Stimulated activated CD4-positive, alpha-beta T cell treated with anti-CD3 and anti-CD28 coated beads, Interleukin-4, amount 100 ng/mL, for 24 hours (primary cell): Measurements from ENCODE around the gene ZNF821.
"Not testable (repeated sequence)": the region's sequence is repeated elsewhere in the genome, so short reads cannot be mapped to it uniquely, and the experiment has no call there.

ENCODE experiments used
- DNase-seq: peaks from one replicate; pipeline ENCODE4 v3.0.0-alpha.2; 2020

ZNF821 gene

DNA sequence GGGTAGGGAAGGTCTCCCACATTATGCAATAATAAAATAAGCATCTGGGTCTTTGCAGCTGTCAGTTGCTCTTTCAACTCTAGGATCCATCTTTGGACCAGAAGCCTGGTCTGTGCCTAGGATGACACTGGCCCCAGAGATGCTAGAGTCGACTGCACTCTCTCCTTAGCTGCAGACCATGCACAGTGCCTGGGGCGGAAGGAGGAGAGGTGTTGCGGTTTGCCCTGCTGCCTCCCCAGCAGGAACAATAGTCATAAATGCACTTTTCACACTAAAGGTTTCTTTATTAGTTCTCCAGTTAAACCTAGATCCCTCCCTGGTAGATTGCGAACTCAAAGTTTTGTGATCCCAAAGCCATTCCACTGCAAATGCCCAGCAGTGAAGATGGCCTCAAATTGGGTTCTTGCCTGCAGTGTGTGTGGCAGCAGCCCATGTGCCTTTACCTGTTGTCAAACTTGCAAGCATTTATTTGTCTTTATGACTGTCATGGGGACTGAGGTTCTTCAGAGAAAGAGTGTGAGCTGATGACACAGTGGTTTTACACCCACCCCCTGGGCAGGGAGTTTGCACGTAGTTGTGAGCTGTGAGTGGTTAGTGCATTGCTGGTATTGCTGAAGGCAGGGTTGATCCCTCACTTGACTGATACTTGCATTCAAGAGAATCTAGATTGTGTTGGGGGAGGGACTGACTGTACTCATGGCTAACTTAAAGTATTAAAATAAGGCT, 27.9 kb downstream of the ZNF821 start:
- DNase-seq, result peak; percentile 25

DNA sequence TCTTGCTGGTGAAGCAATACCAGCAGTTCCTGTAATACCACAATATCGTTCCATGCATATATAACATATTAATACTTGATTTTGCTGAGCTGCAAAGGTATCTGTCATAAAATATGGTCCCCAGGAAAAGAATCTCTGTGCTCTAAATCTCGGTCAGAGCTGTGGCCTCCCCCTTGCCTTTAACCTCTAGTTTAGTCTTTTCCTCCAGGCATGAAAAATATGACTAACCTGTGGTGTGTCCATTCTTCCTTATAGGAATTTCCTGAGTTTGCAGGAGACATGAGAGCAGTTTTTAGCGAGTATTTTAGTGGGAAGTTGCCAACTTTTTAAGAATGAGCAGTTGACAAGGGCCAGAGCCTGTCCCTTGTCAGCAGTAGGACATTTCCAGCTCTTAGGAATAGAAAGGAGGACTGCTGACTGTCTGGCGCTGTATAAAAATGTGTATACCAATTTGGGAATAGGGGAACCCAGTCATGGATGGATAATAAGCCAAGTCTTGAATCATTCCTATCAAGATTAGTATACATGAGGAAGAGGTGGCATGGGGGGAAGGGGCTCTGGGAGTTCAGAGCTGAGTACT, 29.5 kb downstream of the ZNF821 start:
- no peak for DNase-seq

DNA sequence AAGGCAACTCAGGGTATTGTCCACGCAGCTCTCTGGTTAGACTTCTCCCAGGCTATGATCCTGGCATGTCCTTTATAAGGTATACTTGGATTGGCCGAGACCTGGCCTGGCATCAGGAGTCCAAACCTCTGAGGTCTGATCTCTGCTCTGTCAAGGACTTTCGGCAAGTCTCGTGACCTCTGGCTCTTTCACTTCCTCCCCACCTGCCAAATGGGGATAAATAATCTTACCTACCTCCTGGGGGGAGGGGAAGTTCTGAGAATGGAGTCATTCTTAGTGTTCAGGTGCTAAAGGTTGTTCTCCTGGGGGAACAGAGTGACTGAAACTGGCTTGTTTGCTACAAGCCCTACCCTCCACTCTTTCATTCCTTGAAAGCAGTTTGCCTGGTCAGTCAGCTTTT, 30.6 kb downstream of the ZNF821 start:
- DNase-seq, result no peak

DNA sequence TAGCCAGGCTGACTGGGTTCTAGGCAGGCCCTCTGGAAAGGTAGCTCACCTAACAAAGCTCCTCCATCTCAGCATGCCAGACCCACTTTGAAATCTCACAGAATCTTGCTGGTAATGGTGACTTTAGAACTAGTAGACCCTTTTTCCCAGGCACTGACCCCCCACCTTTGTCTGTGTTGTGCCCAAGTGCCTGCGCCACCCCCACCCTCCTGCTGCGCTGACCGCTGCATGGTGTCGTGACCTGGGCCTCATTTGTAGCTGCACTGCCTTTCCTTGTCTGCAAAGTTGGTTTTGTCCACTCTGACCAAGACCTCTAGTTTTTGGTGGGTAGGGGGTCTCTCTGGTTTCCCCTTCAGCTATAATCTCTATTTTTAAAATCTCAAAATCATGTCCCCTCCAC, 31.4 kb downstream of the ZNF821 start:
- DNase-seq, result no peak

DNA sequence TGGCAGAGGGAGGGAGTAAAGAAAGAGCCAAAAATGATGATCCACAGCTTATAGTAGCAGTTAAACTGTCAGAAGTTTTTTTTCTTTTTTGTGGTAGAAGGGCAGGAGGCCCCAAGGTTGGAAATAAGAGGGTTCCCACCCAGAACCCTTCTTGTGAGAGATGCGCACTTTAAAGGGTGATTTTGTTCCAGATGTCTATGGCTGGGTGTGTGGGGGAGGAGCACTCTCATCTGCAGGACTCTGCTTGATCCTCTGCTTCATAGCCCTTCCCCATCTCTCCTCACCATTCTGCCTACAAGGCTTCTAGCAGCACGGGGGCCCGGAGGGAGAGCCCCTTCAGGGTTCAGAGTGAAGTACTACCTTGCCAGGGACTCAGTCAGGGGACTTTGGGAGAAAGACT, 31.8 kb downstream of the ZNF821 start:
- no peak for DNase-seq

DNA sequence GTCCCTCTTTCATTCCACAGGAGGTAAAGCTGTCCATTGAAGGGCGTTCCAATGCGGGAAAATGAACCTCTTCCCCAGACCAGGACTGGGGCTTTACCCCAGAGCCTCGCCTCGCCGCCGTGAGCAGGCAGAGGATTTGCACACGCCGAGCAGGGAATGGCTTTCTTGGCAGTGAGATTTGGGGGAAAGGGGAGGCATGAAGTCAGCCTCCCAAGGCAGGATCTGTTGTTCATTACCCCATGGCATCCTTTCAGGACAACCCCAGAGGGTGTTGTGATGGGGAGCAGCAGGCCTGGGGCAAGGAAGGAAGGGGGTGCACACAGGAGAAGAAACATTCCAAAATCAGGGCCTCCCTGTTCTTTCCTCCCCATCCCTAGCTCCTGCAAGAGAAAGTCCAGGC, 32.2 kb downstream of the ZNF821 start:
- no peak for DNase-seq

DNA sequence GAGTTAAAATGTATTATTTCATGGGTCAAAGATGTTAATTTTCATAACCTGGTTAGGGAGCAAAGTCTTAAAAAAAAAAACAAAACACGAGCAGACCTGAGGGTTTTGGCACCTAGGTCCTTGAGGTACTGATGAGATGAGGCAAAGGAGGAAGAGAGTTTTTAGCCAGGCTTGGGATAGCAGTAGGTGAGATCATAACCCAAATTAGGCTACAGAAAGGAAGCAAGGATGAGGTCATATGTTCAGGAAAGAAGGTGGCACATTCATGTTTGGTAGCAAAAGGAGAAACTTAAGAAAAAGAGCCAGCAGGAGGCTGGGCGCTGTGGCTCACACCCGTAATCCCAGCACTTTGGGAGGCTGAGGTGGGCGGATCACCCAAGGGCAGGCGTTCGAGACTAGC, 35.4 kb downstream of the ZNF821 start:
- DNase-seq, result no peak

DNA sequence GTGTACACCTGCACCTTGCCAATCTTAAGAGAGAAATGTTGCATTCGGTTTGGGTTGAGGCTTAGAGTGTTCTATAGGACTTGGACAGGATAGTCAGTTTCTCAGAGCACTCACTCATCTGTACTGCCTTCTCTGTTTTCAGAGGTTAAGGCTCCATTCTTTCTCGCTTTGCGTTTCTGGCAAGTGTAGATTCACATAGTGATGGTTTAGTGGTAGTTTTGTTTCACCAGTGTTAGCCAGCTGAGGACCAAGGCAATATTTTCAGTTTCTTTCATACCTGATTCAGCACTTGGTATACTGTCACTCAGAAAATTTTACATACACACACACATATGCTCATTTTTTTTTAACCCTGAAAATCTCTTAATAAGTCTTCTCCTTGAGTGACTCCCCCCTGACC, 36.9 kb downstream of the ZNF821 start:
- DNase-seq, result no peak

DNA sequence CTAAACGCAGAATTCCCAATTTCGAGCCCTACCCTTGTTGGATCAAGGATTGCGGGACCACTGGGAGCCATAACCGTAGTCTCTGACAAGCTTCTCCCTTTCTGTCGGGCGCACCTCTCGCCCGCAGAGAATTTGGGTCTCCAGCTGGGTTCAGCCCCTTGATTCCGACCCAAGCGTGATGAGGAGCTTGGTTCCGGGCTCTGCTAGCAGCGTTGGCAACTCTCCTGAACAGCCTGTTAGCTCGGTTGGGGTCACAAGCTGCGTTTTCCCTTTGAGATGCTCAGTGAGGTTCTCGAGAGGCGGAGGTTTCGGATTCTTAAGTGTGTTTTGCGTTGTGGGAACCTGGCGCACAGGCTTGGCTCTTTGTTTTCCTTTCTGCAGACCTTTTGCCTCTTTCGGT, 37.6 kb downstream of the ZNF821 start:
- peak; percentile 22 for DNase-seq

DNA sequence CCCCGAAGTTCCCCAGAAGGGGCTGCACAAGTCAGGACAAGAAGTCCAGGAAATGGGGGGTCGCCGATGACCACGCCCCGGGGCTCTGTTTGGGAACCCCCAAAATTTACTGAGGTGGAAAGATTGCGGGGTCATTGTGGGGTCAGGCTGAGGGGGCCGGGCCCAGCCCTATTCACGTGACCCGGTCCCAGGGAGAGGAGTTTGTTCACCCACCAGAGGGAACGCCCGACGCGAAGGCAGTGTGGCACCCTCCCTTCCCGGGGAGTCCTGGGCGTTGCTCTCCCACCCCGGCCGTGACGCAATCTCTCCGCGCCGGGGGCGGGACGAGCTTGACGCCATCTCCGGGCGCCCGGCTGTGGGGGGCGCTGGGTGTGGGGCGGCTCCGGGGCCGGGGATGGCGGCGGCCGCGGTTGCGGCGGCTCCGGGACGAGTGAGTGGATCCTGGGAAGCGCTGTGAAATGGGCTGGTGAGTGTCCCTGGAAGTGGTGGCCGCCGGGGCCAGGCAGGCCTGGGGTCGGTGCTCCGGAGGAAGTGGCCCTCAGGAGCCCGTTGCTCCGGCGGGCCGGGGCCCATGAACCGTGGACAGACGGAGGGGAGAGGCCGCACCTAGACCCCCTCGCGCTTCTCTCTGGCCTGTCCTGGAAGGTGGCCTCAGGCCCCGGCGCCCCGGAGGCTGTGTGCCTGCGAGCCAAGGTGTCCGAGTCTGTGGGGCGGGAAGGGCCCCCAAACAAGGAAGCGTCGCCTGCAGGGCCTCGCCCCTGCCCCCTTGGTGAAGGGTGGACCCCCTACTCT, 38.1 kb downstream of the ZNF821 start, which contains the start of gene ATXN1L:
ATXN1L (plus strand) TSS at position 338 of the 792 bp plus-strand sequence. CDS start 3,765 bp downstream, outside the sequence.
- DNase-seq, result peak; percentile 90

DNA sequence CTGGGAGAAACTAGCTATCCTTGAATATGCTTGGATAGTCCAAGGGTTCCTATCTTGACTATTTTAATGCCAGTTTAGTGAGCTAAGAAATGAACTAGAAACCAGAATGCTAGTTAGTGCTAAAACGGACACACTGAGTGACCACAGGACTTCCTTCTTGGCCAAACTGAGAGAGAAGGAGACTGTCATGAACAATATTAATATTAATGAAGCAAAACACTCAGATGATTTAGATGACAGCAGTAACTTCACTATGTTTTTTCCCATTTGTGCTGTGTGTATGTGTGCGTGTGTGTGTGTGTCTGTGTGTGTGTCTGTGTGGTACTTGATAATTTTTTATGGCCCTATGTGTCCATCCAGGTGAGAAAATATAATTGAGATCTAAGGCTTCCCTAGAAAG, 40.4 kb downstream of the ZNF821 start:
- no peak for DNase-seq

DNA sequence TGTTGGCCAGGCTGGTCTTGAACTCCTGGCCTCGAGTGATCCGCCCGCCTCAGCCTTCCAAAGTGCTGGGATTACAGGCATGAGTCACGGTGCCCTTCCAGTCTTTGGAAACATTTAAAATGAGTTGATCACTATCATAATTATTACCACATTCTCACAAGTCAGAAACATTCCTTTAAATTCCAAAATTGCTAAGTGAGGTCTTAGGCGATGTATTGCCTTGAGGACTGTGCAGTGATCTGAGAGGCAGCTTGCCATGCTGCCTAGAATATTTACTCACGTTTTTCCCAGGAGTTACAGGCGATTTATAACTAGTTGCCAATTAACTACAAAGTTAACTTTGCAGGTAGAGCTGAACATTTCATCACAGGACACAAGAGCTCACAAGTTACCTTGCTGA, 43.9 kb downstream of the ZNF821 start:
- no peak for DNase-seq

DNA sequence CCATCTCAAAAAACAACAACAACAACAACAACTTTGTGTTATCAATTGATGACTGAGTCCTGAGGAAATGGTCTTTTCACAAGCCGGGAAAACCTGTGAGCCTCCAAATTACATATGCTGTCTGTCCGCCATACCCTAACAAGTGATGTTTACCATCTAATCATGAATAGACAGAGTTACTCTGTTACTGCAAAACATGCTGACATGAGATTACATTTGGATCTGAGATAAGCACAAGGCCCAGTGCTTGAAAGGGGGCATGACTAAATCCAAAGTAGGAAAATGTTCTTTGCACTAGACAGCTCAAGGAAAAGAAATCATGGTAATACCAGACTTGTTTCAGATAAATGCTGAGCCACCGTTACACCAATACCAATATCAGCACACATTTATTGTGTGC, 46.8 kb downstream of the ZNF821 start:
- DNase-seq, result no peak

DNA sequence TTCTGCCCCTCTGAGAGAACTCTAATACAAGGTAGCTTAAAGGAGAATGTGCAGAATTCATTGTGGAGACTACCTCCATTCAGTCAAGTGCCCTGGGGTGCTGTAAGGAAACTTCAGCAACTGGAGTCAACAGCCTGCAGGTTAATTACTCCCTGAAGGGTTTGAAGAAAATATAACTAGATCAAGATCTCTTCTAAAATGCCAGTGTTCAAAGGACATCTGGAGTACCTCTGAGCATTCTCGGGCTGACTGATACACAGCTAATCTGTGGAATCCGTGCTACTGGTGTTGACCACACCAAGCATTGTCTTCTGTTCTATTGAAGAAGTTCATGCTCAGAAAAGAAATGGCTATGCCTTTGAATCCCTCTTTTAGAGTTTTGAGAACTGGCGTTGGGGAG, 49.7 kb downstream of the ZNF821 start:
- no peak for DNase-seq

DNA sequence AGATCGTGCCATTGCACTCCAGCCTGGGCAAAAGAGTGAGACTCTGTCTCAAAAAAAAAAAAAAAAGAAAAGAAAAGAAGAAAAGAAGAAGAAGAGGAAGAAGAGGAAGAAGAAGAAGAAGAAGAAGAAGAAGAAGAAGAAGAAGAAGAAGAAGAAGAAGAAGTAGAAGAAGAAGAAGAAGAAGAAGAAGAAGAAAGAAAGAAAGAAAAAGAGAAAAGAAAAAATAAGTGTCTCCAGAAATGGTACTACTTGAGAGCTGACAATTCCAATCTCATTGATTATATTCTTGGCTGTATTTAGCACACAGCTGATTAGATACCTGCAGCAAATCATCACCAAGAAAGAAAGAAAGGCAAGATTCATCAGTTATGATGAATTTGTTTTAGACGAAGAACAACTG, 51.9 kb downstream of the ZNF821 start:
- not testable (repeated sequence) for DNase-seq

DNA sequence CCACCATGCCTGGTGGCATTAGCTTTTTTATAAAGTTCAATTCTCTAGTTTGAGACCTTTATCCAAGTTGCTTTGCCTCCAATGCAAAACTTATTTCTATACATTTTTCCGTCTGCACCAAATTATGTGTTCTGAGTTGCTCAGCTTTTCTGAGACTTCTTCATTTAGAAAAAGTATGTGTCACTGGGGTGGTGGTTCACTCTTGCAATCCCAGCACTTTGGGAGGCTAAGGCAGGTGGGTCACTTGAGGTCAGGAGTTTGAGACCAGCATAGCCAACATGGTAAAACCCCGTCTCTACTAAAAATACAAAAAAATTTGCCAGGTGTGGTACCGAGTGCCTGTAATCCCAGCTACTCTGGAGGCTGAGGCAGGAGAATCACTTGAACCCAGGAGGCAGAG, 52.3 kb downstream of the ZNF821 start:
- DNase-seq, result not testable (repeated sequence)

DNA sequence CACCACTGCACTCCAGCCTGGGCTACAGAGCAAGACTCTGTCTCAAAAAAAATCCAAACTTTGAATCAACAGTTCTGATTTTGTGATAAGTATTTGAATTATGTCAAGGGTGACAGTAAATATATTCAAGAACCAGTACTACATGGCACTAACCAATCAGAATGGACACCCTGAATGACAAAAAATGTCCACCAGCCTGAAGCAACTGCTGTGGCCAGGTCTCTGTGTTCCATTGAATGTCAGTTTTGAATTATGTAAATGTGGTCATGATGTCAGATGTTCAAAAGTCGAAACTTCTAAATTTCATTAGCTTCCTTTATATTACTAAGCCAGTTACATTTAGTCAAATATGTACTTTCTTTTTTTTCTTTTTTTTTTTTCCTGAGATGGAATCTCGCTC, 53.6 kb downstream of the ZNF821 start:
- no peak for DNase-seq

DNA sequence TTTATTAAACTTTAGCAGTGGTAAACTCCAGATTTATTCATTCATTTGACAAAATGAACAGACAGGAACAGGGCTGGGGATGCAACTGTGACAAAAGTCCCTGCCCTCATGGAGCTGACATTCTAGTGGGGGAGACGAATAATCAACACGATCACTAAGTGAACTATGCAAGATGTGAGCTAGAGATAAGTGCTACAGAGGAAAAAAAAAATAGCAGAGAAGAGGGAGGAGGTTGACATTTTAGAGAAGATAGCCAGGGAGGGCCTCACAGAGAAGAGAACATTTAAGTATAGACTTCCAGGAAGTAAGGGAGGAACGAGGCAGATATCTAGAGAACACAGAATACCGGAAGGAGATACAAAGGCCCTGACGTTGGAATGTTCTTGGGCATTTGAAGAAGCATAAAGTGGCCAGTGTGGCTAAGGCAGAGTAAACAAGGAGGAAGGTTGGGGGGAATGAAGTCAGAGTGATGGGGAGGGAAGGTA, 57.4 kb downstream of the ZNF821 start:
- DNase-seq, result no peak

DNA sequence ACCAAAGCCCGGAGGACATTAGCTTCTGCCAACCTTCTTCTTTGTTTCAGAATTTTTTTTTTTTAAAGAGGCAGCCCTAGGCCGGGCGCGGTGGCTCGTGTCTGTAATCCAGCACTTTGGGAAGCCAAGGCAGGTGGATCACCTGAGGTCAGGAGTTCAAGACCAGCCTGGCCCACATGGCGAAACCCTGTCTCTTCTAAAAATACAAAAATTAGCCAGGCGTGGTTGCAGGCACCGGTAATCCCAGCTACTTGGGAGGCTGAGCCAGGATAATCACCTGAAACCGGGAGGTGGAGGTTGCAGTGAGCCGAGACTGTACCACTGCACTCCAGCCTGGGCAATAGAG, 66.9 kb downstream of the ZNF821 start:
- DNase-seq, result not testable (repeated sequence)

DNA sequence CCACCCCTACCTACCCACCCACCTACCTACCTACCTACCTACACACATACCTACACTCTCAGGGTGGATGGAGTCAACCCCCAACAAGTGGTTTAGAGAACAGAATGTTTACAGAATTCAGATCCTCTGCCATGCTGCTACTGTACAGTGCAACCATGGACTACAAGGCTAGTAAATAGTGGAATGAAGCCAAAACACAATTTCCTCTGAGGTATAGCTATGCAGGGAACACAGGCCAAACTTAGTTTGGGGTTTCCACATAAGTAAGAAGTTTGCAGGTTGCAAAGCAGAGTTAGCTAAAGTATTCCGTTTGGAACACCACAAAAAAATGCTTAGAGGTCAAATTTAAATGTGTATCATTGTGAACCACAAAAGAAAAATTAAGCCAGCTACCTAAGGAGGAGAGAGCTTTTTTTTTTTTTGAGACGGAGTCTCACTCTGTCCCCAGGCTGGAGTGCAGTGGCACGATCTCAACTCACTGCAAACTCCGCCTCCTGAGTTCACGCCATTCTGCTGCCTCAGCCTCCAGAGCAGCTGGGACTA, 72.7 kb downstream of the ZNF821 start:
- no peak for DNase-seq

DNA sequence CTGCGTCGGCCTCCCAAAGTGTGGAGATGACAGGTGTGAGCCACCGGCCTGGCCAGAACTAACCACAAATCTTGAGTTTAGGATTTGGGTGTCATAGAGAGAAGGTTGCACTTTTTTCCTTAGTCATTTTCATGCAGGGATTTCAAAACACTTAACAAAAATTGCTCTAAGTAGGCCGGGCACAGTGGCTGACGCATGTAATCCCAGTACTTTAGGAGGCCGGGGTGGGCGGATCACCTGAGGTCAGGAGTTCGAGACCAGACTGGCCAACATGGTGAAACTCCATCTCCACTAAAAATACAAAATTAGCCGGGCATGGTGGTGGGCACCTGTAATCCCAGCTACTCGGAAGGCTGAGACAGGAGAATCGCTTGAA, 73.8 kb downstream of the ZNF821 start:
- DNase-seq, result not testable (repeated sequence)
